ENCODE results near the gene ACACB.

Gene ACACB

GRCh38 chr12:109160433-109160832 is 44.0 kb downstream of the ACACB start:
- TF ChIP-seq CTCF (IDR thresholded peaks at IDR 0.05; ENCODE audit: insufficient read depth, low read depth, low read length, missing control alignments), result no peak
- H3K4me3 ChIP-seq (ENCODE audit: low read depth, low read length), result no peak overlapping the region
- no peak for DNase-seq (ENCODE audit: low read depth)

GRCh38 chr12:109160873-109161272 is 44.5 kb downstream of the ACACB start:
- TF ChIP-seq CTCF (IDR thresholded peaks at IDR 0.05; ENCODE audit: insufficient read depth, low read depth, low read length, missing control alignments), result no peak
- no peak for DNase-seq (ENCODE audit: low read depth)
- no peak overlapping the region for H3K4me3 ChIP-seq (ENCODE audit: low read depth, low read length)

GRCh38 chr12:109162551-109162950 is 46.2 kb downstream of the ACACB start:
- H3K4me3 ChIP-seq (ENCODE audit: low read depth, low read length), result no peak overlapping the region
- DNase-seq (ENCODE audit: low read depth), result no peak
- TF ChIP-seq CTCF (IDR thresholded peaks at IDR 0.05; ENCODE audit: insufficient read depth, low read depth, low read length, missing control alignments), result no peak

GRCh38 chr12:109163167-109163566 is 46.8 kb downstream of the ACACB start:
- no peak for TF ChIP-seq CTCF (IDR thresholded peaks at IDR 0.05; ENCODE audit: insufficient read depth, low read depth, low read length, missing control alignments)
- DNase-seq (ENCODE audit: low read depth), result no peak

GRCh38 chr12:109165599-109165998 is 49.2 kb downstream of the ACACB start:
- H3K4me3 ChIP-seq (ENCODE audit: low read depth, low read length), result no peak overlapping the region
- no peak for TF ChIP-seq CTCF (IDR thresholded peaks at IDR 0.05; ENCODE audit: insufficient read depth, low read depth, low read length, missing control alignments)
- DNase-seq (ENCODE audit: low read depth), result no peak

More at GRCh38 chr12:109163167-109163566, 46.8 kb downstream of the ACACB start:
- no peak overlapping the region for H3K4me3 ChIP-seq (ENCODE audit: low read depth, low read length)

GRCh38 chr12:109166371-109166770 is 50.0 kb downstream of the ACACB start:
- no peak for DNase-seq (ENCODE audit: low read depth)

More at GRCh38 chr12:109166371-109166770, 50.0 kb downstream of the ACACB start:
- TF ChIP-seq CTCF (IDR thresholded peaks at IDR 0.05; ENCODE audit: insufficient read depth, low read depth, low read length, missing control alignments), result no peak
- no peak overlapping the region for H3K4me3 ChIP-seq (ENCODE audit: low read depth, low read length)
